Effector CD4-positive, alpha-beta T cell (primary cell): ENCODE data around the gene SNX17.
"Not testable (repeated sequence)": the region's sequence is repeated elsewhere in the genome, so short reads cannot be mapped to it uniquely, and the experiment has no call there.

Experiments used
- DNase-seq: peaks from one replicate; pipeline ENCODE4 v3.0.0-alpha.2; 2020

Gene SNX17

DNA sequence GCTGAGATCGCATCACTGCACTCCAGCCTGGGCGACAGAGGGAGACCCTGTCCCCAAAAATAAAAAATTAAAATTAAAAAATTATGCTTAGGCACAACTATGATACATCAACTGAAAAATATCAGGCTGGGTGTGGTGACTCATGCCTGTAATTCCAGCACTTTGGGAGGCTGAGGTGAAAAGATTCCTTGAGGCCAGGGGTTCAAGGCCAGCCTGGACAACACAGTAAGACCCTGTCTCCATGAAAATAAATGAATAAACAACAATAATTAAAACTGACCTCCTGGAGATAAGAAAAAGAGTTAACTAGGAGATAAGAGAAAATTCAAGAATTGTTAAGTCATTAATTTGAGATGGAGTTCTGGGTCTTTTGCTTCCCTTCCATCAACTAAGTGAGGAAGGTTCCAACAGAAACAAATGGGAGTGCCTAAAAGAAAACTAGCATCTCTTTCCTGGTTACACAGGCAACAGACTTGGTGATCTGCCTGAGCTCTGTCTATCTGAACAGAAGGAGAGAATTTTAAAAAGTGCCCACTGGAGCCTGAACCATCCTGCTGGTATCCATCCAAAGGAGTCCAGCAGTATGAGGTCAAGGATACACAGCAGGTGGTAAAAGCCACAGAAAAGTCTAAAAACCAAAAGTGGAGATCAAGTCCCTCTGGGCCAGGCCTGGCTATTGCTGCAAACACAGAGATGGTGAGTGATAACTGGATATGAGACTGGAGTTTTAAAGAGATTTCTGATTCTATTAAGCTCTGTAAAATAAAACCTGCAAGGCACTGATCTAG is 30.1 kb downstream of the SNX17 start:
- DNase-seq, result no peak

DNA sequence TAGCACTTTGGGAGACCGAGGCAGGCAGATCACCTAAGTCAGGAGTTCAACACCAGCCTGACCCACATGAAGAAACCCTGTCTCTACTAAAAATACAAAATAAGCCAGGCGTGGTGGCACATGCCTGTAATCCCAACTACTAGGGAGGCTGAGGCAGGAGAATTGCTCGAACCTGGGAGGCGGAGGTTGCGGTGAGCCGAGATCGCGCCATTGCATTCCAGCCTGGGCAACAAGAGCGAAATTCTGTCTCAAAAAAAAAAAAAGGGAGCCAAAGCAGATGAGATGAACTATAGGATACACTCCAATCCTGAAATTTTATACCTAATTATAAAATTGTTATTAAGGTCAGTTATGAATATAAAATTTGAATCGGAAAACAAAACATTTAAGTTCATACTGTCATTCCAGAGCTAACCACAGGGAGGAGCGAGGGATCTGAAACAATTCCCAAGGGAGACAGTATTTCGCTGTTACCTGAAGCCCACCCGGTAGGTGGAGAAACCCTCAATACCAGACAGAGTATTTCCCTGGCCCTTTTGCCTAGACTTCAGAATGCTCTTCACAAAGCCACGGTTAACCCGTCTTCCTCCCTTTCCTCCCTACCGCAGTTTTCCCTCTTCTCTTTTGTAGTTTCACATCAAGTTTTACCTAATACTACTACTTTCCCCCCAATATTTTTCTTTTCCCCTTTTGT is 37.5 kb downstream of the SNX17 start:
- DNase-seq, result no peak

DNA sequence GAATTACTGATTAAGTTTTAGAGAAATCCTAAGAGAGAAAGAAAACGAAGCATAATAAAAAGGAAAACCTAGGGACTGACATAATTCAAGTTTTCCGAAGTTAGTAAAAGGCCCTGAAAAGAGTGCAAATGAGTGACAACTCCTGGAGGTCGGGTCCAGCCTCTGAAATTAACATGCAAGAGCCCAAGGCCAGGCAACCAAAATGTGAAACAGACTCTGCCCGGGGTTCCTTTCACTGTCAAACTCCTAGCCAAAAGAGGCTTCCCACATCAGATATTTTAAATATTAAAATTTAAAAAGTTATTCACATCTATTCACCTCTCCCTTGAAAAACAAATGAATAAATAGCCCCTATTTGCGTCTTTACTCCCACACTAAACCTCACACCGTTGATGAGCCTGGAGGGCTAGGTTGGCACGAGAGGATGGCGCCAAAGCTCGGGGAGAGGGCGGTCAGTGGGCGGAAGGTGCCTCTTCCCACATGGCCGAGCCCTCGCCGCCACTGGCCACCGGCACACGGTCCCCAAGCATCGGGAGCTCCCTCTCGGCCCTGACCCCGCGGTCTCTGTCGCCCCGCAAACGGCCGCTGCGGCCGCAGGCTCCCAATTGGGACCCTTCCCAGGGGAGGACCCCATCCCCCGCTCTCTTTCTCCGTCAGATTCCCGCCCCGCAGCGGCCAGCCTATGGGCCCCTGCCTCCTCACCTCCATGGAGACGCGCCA is 38.3 kb downstream of the SNX17 start:
- no peak for DNase-seq

DNA sequence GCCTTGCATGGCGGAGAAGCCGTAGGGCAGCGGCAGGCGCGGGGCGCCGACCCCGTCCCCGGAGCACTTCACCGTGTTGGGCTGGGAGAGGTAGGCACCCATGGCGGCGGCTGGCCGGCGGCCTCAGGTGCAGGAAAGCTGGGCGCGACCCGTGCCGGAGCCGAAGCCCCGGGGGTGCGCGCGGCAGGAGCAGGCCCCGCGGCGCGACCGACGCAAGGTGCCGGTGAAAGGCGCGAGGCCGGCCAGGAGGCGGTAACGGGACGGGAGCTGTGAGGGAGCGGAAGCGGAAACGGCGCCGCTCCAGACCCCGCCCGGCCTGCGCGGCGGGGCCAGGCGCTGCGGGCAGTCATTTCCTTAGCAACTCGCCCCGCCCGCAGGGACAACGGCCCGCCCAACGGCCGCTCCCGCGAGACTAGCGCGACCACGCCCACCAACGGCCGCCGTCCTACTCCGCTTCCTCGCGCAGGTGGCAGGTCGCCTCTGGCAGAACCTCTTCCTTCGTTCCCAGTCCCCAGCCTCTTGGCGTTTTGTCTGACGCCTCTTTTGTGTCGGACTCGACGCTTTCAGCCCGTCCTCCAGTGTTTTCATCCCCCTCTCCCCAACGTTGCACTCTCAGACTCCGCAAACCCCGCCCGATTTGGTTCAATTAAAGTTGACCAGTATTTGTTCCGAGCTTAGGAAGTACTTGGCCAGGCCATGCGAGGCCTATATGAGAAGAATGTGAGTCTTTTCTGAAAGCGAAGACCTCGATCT is 39.1 kb downstream of the SNX17 start, which contains the start of gene PPM1G:
Gene PPM1G (minus strand): TSS at position 271 of the 753 bp plus-strand sequence. CDS start 169 bp downstream, at position 102.
- peak; percentile 95 for DNase-seq

DNA sequence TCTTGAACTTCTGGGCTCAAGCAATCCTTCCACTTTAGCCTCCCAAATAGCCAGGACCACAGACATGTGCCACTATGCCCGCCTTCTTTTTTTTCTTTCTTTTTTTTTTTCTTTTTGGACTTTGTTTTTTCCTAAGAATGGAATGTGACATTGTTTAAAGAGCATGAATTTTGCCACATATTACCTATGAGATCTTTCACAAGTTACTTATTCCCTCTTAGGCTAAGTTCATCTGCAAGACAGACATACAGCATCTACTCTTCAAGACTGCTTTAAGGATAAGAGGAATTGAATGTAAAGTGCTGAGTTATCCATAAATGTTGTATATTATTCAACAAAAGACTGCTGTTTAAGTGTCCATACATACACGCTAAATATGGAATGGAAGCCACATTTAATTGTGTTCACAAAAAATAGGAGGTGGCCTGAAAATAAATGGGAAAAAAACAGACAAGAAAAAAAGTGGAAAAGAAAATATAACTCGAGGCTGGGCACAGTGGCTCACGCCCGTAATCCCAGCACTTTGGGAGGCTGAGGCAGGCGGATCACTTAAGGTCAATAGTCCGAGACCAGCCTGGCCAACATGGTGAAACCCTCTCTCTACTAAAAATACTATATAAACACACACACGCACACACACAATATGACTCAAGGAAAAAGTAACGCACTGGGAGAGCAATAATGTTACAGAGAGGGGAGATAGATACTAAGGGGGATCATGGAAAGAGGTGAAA is 42.2 kb downstream of the SNX17 start:
- DNase-seq, result no peak

DNA sequence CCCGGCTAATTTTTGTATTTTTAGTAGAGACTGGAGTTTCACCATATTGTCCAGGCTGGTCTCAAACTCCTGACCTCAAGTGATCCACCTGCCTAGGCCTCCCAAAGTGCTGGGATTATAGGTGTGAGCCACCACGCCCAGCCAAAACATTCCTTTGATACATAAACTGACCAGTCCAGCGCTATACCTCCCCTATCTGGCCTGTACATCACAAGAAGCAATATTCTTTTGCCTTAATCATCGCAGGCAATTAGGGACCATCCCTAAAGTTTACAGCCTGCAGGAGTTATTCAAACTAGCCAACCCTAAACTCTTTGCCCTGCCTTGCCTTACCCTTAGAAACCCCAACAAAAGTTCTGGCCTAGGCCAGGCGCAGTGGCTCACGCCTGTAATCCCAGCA is 45.7 kb downstream of the SNX17 start:
- DNase-seq, result no peak

DNA sequence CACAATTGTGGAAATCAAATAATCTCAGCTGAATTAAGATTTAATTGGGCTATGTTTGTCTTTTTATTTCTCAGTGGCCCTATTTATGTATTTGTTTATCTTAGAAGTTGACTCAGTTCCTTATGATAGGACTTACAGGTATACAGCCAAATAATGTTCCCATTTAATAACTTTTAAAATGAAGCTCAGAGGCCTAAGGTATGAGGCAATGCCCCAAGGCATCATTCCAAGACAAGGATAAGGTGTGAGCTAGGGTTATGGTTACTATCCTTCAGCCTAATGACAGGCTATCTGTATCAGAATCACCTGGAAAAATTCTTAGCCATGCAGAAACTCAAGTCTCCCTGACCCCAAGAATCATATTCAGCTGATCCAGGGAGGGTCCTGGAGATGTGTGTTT is 50.6 kb downstream of the SNX17 start:
- no peak for DNase-seq

DNA sequence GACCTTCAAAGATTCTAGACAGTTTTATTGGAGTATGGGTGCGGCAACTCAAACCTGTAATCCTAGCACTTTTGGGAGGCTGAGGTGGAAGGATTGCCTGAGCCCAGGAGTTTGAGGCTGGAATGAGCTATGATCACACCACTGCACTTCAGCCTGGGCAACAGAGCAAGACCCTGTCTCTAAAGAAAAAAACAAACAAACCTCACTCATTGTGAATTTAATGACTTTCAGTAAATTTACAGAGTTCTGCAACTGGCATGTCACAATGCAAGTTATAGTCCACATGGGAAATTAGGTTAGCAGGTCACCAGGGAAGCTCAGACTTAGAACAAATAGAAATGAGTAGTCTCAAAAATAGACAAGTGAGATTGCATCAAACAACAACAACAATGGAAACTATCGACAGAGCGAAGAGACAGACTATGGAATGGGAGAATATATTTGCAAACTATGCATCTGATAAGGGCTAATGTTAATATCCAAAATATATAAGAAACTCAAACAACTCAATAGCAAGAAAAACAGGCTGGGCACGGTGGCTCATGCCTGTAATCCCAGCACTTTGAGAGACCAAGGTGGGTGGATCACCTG is 51.3 kb downstream of the SNX17 start:
- no peak for DNase-seq

DNA sequence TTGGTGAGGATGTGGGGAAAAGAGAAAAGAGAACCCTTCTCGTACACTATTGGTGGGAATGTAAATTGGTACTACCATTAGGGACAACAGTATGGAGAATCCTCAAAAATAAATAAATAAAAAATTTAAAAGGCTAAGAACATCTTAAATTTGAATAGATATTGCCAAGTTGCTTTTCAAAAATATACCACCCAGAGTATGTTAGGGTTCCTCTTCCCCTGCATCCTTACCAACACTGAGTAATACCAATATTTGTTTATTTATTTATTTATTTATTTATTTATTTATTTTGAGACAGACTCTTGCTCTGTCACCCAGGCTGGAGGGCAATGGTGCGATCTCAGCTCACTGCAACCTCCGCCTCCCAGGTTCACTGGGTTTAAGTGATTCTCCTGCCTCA is 52.5 kb downstream of the SNX17 start:
- DNase-seq, result no peak

DNA sequence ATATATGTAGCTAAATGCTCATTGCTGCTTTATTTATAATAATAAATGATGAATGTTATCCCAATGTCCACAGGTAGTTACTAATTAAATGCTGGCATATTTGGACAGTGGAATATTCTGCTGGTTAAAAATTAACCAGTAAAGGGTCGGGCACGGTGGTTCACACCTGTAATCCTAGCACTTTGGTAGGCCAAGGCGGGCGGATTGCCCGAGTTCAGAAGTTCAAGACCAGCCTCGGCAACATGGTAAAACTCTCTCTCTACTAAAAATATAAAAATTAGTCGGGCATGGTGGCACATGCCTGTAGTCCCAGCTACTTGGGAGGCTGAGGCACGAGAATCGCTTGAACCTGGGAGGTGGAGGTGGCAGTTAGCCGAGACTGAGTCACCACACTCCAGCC is 54.6 kb downstream of the SNX17 start:
- DNase-seq, result not testable (repeated sequence)
